Prostate gland (tissue), 2 donors: ENCODE results near the gene SMIM29. TPM values are rescaled to one million over a fixed set of nuclear protein-coding genes. Genes with fewer than 3 reads are reported as not detected.

Experiments used
- DNase-seq: peaks from one replicate; pipeline ENCODE4 v3.0.0-alpha.2; 2019; ENCODE audit warnings: low spot score
- H3K27ac ChIP-seq, 2 donors: fragments of 200-600 bp; sonication (generic); 2 replicates each; pipeline ENCODE4 v1.5.1; 2017 to 2019
- H3K27me3 ChIP-seq: fragments of 200-600 bp; sonication (generic); replicated peaks from 2 replicates; pipeline ENCODE4 v1.5.1; 2019; ENCODE audit not compliant: insufficient read depth
- H3K36me3 ChIP-seq, 2 donors: fragments of 200-600 bp; sonication (generic); 1 replicate in 1 of 2; 2 replicates in 1 of 2; pipeline versions ENCODE4 v1.5.1 to v1.8.1; 2017 to 2019
- H3K4me1 ChIP-seq: fragments of 200-600 bp; sonication (generic); replicated peaks from 2 replicates; pipeline ENCODE4 v1.5.1; 2019
- H3K4me3 ChIP-seq, 2 donors: fragments of 200-600 bp; sonication (generic); 2 replicates each; pipeline ENCODE4 v1.5.1; 2017 to 2019
- H3K9me3 ChIP-seq: fragments of 200-600 bp; sonication (generic); 2 replicates; pipeline ENCODE4 v1.5.1; 2017
- CTCF ChIP-seq, 4 experiments: fragments of 200-600 bp in 2 of 4; fragments of 450-650 bp in 2 of 4; sonication (generic) in 2 of 4; IDR thresholded peaks; 1 replicate in 3 of 4; 2 replicates in 1 of 4; pipeline ENCODE4 v1.5.1; 2016 to 2019; ENCODE audit warnings: antibody characterized with exemption in 4 of 4, mild to moderate bottlenecking in 2 of 4, moderate library complexity in 2 of 4
- POLR2A ChIP-seq: fragments of 450-650 bp; IDR thresholded peaks from one replicate; pipeline ENCODE4 v1.6.1; 2016; ENCODE audit warnings: antibody characterized with exemption, mild to moderate bottlenecking
- POLR2AphosphoS5 ChIP-seq: sonication (generic); formaldehyde crosslinking; IDR thresholded peaks from one replicate; pipeline ENCODE4 v1.6.1; 2017; ENCODE audit warnings: antibody characterized with exemption
- WGBS: methylation state at CpG from one replicate; pipeline ENCODE4 v1.1.5; 2018; 5-methylcytosine and 5-hydroxymethylcytosine counted together
- intact Hi-C: fragments of 100-400 bp; cut with DNase I; formaldehyde crosslinking; loops from one replicate; pipeline ENCODE4 v1.14.2; 2022
- total RNA-seq, 2 donors: library from RNA; depleted of rRNA; stranded (reverse); fragments of >200 nt; gene quantifications; one replicate each; pipeline ENCODE4 v1.1.0, GENCODE V29; 2016

Gene SMIM29
- total RNA-seq, 2 donors from 2014 or later: 25.9 to 41.6 TPM

- Histone ChIP-seq H3K9me3 (no peaks in the 10 kb centered on the region), H3K27ac (no peak overlapping the region), H3K27me3 (no peaks in the 10 kb centered on the region), H3K36me3 (no peaks in the 10 kb centered on the region), H3K4me3 (no peak overlapping the region), H3K4me1 (no peaks in the 10 kb centered on the region)
- WGBS: 91% methylated on average over 2 of the region's 2 CpGs
- DNase-seq: no peak
- intact Hi-C loops: no loop called here
- TF ChIP-seq POLR2A (no peak), POLR2AphosphoS5 (no peak)
Measured at GRCh38 chr6:34205916-34206315, 42.9 kb downstream of the SMIM29 start.

GRCh38 chr6:34205466-34205865 lies 43.3 kb downstream of the SMIM29 start:
- TF ChIP-seq POLR2A (no peak), POLR2AphosphoS5 (no peak), CTCF (IDR thresholded peaks at IDR 0.05) (no peak)
- H3K27ac ChIP-seq: no peak overlapping the region
- H3K9me3 ChIP-seq: no peaks in the 10 kb centered on the region
- no peak for DNase-seq
- 91% methylated on average over 3 of the region's 3 CpGs for WGBS
- H3K4me3 ChIP-seq: no peak overlapping the region
- intact Hi-C loops: no loop called here
- H3K36me3 ChIP-seq: no peaks in the 10 kb centered on the region
- no peaks in the 10 kb centered on the region for H3K27me3 ChIP-seq
- H3K4me1 ChIP-seq: no peaks in the 10 kb centered on the region

DNA sequence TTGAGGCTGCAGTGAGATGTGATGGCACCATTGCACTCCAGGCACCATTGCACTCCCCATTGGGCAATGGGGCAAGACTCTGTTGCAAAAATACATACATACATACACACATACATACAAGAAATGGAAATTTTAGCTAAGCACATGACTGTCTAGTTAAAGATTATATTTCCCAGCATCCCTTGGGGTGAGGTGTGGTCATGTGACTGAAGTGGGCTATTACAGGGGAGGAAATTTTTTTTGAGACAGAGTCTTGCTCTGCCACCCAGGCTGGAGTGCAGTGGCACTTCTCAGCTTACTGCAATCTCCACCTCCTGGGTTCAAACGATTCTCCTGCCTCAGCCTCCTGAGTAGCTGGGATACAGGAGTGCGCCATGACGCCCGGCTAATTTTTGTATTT lies 44.1 kb downstream of the SMIM29 start:
- no peaks in the 10 kb centered on the region for H3K9me3 ChIP-seq
- H3K27ac ChIP-seq: no peak overlapping the region
- DNase-seq: no peak
- no peaks in the 10 kb centered on the region for H3K36me3 ChIP-seq
- H3K4me1 ChIP-seq: no peaks in the 10 kb centered on the region
- WGBS: 83% methylated on average over 4 of the region's 4 CpGs
- intact Hi-C loops: no loop called here
- TF ChIP-seq POLR2A: no peak
- no peak for TF ChIP-seq POLR2AphosphoS5
- no peak for TF ChIP-seq CTCF (IDR thresholded peaks at IDR 0.05)
- no peaks in the 10 kb centered on the region for H3K27me3 ChIP-seq
- no peak overlapping the region for H3K4me3 ChIP-seq

GRCh38 chr6:34202329-34203201 lies 46.2 kb downstream of the SMIM29 start:
- TF ChIP-seq POLR2A (no peak), POLR2AphosphoS5 (no peak), CTCF (IDR thresholded peaks at IDR 0.05) (no peak)
- intact Hi-C loops: no loop called here
- no peaks in the 10 kb centered on the region for H3K36me3 ChIP-seq
- no peaks in the 10 kb centered on the region for H3K27me3 ChIP-seq
- DNase-seq: no peak
- no peak overlapping the region for H3K4me3 ChIP-seq
- H3K9me3 ChIP-seq: no peaks in the 10 kb centered on the region
- WGBS: 83% methylated on average over 20 of the region's 20 CpGs
- no peaks in the 10 kb centered on the region for H3K4me1 ChIP-seq
- H3K27ac ChIP-seq: no peak overlapping the region

DNA sequence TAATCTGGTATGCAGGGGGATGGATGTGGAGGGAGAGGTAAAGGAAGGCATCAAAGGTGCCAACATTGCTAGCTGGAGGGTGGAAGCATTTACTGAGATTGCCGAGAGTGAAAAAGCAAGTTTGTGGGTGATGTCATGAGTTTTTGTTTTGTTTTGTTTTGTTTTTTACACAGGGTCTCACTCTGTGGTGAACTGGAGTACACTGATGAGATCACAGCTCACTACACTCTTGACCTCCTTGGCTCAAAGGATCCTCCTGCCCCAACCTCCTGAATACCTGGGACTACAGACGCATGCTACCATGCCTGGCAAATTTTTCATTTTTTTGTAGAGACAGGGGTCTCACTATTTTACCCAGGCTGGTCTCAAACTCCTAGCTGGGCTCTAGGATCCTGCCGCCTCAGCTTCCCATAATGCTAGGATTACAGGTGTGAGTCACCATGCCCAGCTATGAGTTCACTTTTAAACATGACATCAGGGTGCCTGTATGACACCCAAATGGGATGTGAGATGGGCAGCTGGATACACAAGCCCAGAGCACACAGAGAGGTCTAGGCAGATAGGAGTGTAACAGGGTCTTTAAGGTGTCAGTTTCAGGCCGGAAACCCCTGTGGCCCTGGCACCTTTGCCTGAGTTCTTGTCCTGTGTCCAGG lies 47.2 kb downstream of the SMIM29 start:
- intact Hi-C loops: no loop called here
- H3K27ac ChIP-seq: no peak overlapping the region
- 93% methylated on average over 4 of the region's 4 CpGs for WGBS
- no peaks in the 10 kb centered on the region for H3K4me1 ChIP-seq
- TF ChIP-seq POLR2A (no peak), POLR2AphosphoS5 (no peak), CTCF (IDR thresholded peaks at IDR 0.05) (no peak)
- no peaks in the 10 kb centered on the region for H3K36me3 ChIP-seq
- H3K27me3 ChIP-seq: no peaks in the 10 kb centered on the region
- H3K9me3 ChIP-seq: no peaks in the 10 kb centered on the region
- H3K4me3 ChIP-seq: no peak overlapping the region
- DNase-seq: no peak
